GM12878 (cell line): ENCODE measurements around the gene HPD. TPM values are rescaled to one million over a fixed set of nuclear protein-coding genes. Genes with fewer than 3 reads are reported as not detected.

Experiments
- ATF2 ChIP-seq: IDR thresholded peaks from 2 replicates; pipeline ENCODE4 v1.6.1; 2012; ENCODE audit warnings: low read length, inconsistent platforms
- MXI1 ChIP-seq: fragments of 150-350 bp; IDR thresholded peaks from 2 replicates; pipeline ENCODE4 v1.6.1; 2011; ENCODE audit warnings: low read depth, mild to moderate bottlenecking, inconsistent platforms, low read length, improper control_type of control experiment
- NKRF ChIP-seq: fragments of 450-650 bp; conservative IDR thresholded peaks from 2 replicates; pipeline ENCODE4 v1.6.1; 2017; ENCODE audit warnings: mild to moderate bottlenecking, moderate library complexity
- SPI1 ChIP-seq: IDR thresholded peaks from 2 replicates; pipeline ENCODE4 v1.6.1; 2011; ENCODE audit warnings: low read depth, mild to moderate bottlenecking, low read length, moderate library complexity, borderline replicate concordance; ENCODE audit not compliant: insufficient read depth
- polyA plus RNA-seq, 11 experiments: library from polyadenylated mRNA; depleted of rRNA in 4 of 11; unstranded in 6 of 11; stranded (reverse) in 5 of 11; fragments of >200 nt; fragmentation: Nextera tagmentation in 4 of 11; fragmentation: Illumina TruSeq in 1 of 11; extraction: Ambion mirVana in 4 of 11; extraction: Trizol in 1 of 11; gene quantifications; 1 replicate in 1 of 11; 2 replicates in 10 of 11; pipeline versions ENCODE4 v1.2.1 to v1.2.3, GENCODE V29; 2011 to 2016; ENCODE audit warnings: inconsistent platforms in 2 of 11, missing spikeins in 2 of 11, low read depth in 1 of 11
- total RNA-seq, 4 experiments: library from RNA; depleted of rRNA in 3 of 4; stranded (reverse); fragments of >200 nt in 3 of 4; fragmentation: Illumina TruSeq in 1 of 4; extraction: Trizol in 1 of 4; gene quantifications; 2 replicates each; pipeline versions ENCODE4 v1.2.1 to v1.2.3, GENCODE V29; 2013 to 2021

Gene HPD
- total and polyA plus RNA-seq, 10 of the 15 experiments (the other 5 are each of a cell fraction or from before 2014, with no cell fraction given) = 0.04 to 0.69 (median 0.28) TPM; not detected in 7

GRCh38 chr12:121801595-121802484, 56.8 kb downstream of the HPD start (continued):
- 0 out of 2 replicates have a peak, but pooled peaks have one; percentile 27 for TF ChIP-seq MXI1
- peak; percentile 64 for TF ChIP-seq NKRF
- peak; percentile 29; the same call in 1 of the 2 replicates for TF ChIP-seq SPI1
- TF ChIP-seq ATF2 = no peak
